GM23248 (cell line): ENCODE data around the gene CEACAM6.

Experiments used
- EZH2 ChIP-seq: fragments of 200-600 bp; sonication (generic); IDR thresholded peaks from 2 replicates; pipeline ENCODE4 v1.6.1; 2018; ENCODE audit warnings: antibody characterized with exemption, mild to moderate bottlenecking; ENCODE audit not compliant: insufficient read depth, poor library complexity, severe bottlenecking
- EZH2phosphoT487 ChIP-seq: fragments of 200-600 bp; sonication (generic); IDR thresholded peaks from 2 replicates; pipeline ENCODE4 v1.6.1; 2018; ENCODE audit warnings: antibody characterized with exemption, moderate library complexity, mild to moderate bottlenecking, low read depth; ENCODE audit not compliant: insufficient read depth

- TF ChIP-seq EZH2phosphoT487 (no peak), EZH2 (no peak)
Measured at GRCh38 chr19:41792513-41793413, 37.4 kb downstream of the CEACAM6 start.
